Esophagus muscularis mucosa (tissue), 4 donors: ENCODE data around the gene FGFBP1.

ENCODE experiments used
- EP300 ChIP-seq: sonication (generic); formaldehyde crosslinking; IDR thresholded peaks from one replicate; pipeline ENCODE4 v1.6.1; 2017; ENCODE audit warnings: antibody characterized with exemption
- POLR2A ChIP-seq: fragments of 450-650 bp; IDR thresholded peaks from one replicate; pipeline ENCODE4 v1.6.1; 2017; ENCODE audit warnings: antibody characterized with exemption, moderate library complexity, mild to moderate bottlenecking, low read depth
- POLR2AphosphoS5 ChIP-seq, 2 donors: sonication (generic); formaldehyde crosslinking; IDR thresholded peaks; one replicate each; pipeline ENCODE4 v1.6.1; 2017; ENCODE audit warnings: antibody characterized with exemption in 2 of 2
- TF ChIP-seq, protein P1 (sequence below), 3 experiments: fragments of 200-600 bp in 2 of 3; fragments of 450-650 bp in 1 of 3; sonication (generic) in 2 of 3; IDR thresholded peaks; one replicate each; pipeline ENCODE4 v1.5.1; 2017 to 2019; ENCODE audit warnings: antibody characterized with exemption in 3 of 3, mild to moderate bottlenecking in 2 of 3, moderate library complexity in 1 of 3

DNA sequence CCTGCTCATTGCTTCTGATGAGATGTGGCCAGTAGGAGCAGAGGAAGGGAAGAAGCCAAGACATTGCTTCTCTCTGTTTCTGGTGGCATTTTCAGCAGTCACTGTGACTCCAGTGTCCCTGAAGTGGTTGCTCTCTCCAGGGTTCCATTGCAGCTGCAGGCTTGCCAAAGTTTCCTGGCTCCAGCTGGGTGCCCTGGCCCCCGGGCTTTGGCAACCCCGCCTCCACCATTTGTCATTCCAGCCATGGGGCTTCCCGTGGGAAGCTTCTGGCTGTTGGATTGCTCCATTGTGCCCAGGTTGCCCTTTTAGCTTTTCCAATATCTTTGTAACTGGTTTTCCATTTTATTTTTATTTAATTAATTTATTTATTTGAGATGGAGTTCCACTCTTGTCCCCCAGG lies 12.7 kb downstream of the FGFBP1 start:
- TF ChIP-seq, protein P1, sequence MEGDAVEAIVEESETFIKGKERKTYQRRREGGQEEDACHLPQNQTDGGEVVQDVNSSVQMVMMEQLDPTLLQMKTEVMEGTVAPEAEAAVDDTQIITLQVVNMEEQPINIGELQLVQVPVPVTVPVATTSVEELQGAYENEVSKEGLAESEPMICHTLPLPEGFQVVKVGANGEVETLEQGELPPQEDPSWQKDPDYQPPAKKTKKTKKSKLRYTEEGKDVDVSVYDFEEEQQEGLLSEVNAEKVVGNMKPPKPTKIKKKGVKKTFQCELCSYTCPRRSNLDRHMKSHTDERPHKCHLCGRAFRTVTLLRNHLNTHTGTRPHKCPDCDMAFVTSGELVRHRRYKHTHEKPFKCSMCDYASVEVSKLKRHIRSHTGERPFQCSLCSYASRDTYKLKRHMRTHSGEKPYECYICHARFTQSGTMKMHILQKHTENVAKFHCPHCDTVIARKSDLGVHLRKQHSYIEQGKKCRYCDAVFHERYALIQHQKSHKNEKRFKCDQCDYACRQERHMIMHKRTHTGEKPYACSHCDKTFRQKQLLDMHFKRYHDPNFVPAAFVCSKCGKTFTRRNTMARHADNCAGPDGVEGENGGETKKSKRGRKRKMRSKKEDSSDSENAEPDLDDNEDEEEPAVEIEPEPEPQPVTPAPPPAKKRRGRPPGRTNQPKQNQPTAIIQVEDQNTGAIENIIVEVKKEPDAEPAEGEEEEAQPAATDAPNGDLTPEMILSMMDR (IDR thresholded peaks at IDR 0.05): no peak
- TF ChIP-seq POLR2A: no peak
- TF ChIP-seq POLR2AphosphoS5 (IDR thresholded peaks at IDR 0.05): no peak
- TF ChIP-seq EP300: no peak
